H9 (cell line): ENCODE measurements around the gene TMEM217. TPM values are rescaled to one million over a fixed set of nuclear protein-coding genes. Genes with fewer than 3 reads are reported as not detected.

Source experiments
- DNase-seq: peaks from one replicate; pipeline ENCODE4 v3.0.0-alpha.2; 2017
- H2AFZ ChIP-seq: one replicate; pipeline ENCODE4 v1.6.1; 2013; ENCODE audit warnings: mild to moderate bottlenecking, low read length, control low read depth, moderate library complexity
- H2AK5ac ChIP-seq: 2 replicates; pipeline ENCODE4 v1.6.1; 2013; ENCODE audit warnings: low read length, control low read depth, mixed read lengths; ENCODE audit not compliant: insufficient read length
- H2BK120ac ChIP-seq: one replicate; pipeline ENCODE4 v1.6.1; 2013; ENCODE audit warnings: low read depth, mild to moderate bottlenecking, low read length, control low read depth, inconsistent platforms; ENCODE audit not compliant: poor library complexity, severe bottlenecking
- H2BK12ac ChIP-seq: 2 replicates; pipeline ENCODE4 v1.6.1; 2013; ENCODE audit warnings: low read length, control low read depth, mixed read lengths, low read depth; ENCODE audit not compliant: insufficient read length
- H2BK15ac ChIP-seq: 2 replicates; pipeline ENCODE4 v1.6.1; 2013; ENCODE audit warnings: low read depth, low read length, control low read depth
- H2BK20ac ChIP-seq: one replicate; pipeline ENCODE4 v1.6.1; 2013; ENCODE audit warnings: low read depth, mild to moderate bottlenecking, low read length, control low read depth, inconsistent platforms; ENCODE audit not compliant: poor library complexity, severe bottlenecking
- H2BK5ac ChIP-seq: 2 replicates; pipeline ENCODE4 v1.6.1; 2013; ENCODE audit warnings: low read length, control low read depth, mixed read lengths; ENCODE audit not compliant: insufficient read length
- H3K14ac ChIP-seq: 2 replicates; pipeline ENCODE4 v1.6.1; 2013; ENCODE audit warnings: low read length, control low read depth; ENCODE audit not compliant: insufficient read depth
- H3K18ac ChIP-seq: 2 replicates; pipeline ENCODE4 v1.6.1; 2013; ENCODE audit warnings: low read depth, mild to moderate bottlenecking, mixed read lengths, low read length, control low read depth; ENCODE audit not compliant: insufficient read length
- H3K23ac ChIP-seq: 2 replicates; pipeline ENCODE4 v1.6.1; 2013; ENCODE audit warnings: low read length, control low read depth, mixed read lengths, low read depth; ENCODE audit not compliant: insufficient read length
- H3K23me2 ChIP-seq: 2 replicates; pipeline ENCODE4 v1.6.1; 2013; ENCODE audit warnings: low read depth, mild to moderate bottlenecking, mixed read lengths, low read length, control low read depth; ENCODE audit not compliant: insufficient read length, poor library complexity, severe bottlenecking
- H3K27ac ChIP-seq: 2 replicates; pipeline ENCODE4 v1.5.1; 2013; ENCODE audit warnings: low read length, control low read depth, mixed read lengths, low read depth; ENCODE audit not compliant: insufficient read length
- H3K27me3 ChIP-seq: 2 replicates; pipeline ENCODE4 v1.6.1; 2013; ENCODE audit warnings: low read length, control low read depth, inconsistent platforms; ENCODE audit not compliant: insufficient read depth
- H3K4ac ChIP-seq: 2 replicates; pipeline ENCODE4 v1.6.1; 2013; ENCODE audit warnings: low read depth, mild to moderate bottlenecking, control low read depth, inconsistent platforms, low read length, moderate library complexity
- H3K4me1 ChIP-seq: 2 replicates; pipeline ENCODE4 v1.6.1; 2013; ENCODE audit warnings: low read length, control low read depth, inconsistent platforms; ENCODE audit not compliant: insufficient read depth
- H3K4me2 ChIP-seq: 2 replicates; pipeline ENCODE4 v1.6.1; 2013; ENCODE audit warnings: low read length, control low read depth, mixed read lengths; ENCODE audit not compliant: insufficient read length, insufficient read depth
- H3K56ac ChIP-seq: 2 replicates; pipeline ENCODE4 v1.6.1; 2013; ENCODE audit warnings: low read depth, mild to moderate bottlenecking, mixed read lengths, low read length, control low read depth; ENCODE audit not compliant: insufficient read length
- H3K79me1 ChIP-seq: 2 replicates; pipeline ENCODE4 v1.6.1; 2013; ENCODE audit warnings: low read depth, mild to moderate bottlenecking, moderate library complexity, low read length, control low read depth, inconsistent platforms; ENCODE audit not compliant: insufficient read depth, poor library complexity, severe bottlenecking
- H3K79me2 ChIP-seq: 2 replicates; pipeline ENCODE4 v1.6.1; 2013; ENCODE audit warnings: low read length, control low read depth, inconsistent platforms; ENCODE audit not compliant: insufficient read depth
- H3K9ac ChIP-seq: 2 replicates; pipeline ENCODE4 v1.6.1; 2013; ENCODE audit warnings: low read length, control low read depth, mixed read lengths; ENCODE audit not compliant: insufficient read length; ENCODE audit errors: extremely low read depth
- H3K9me3 ChIP-seq: one replicate; pipeline ENCODE4 v1.6.1; 2013; ENCODE audit warnings: low read depth, low read length, inconsistent platforms; ENCODE audit not compliant: control insufficient read depth
- H3T11ph ChIP-seq: one replicate; pipeline ENCODE4 v1.6.1; 2013; ENCODE audit warnings: mild to moderate bottlenecking, low read length, control low read depth, inconsistent platforms
- H4K20me1 ChIP-seq: one replicate; pipeline ENCODE4 v1.6.1; 2013; ENCODE audit not compliant: control insufficient read depth, insufficient read length, insufficient read depth
- H4K5ac ChIP-seq: 2 replicates; pipeline ENCODE4 v1.6.1; 2013; ENCODE audit warnings: low read depth, mild to moderate bottlenecking, mixed read lengths, low read length, control low read depth; ENCODE audit not compliant: insufficient read length
- H4K8ac ChIP-seq: replicated peaks from 2 replicates; pipeline ENCODE4 v1.6.1; 2013; ENCODE audit warnings: low read length, control low read depth, mixed read lengths, low read depth; ENCODE audit not compliant: insufficient read length
- H4K91ac ChIP-seq: 2 replicates; pipeline ENCODE4 v1.6.1; 2013; ENCODE audit warnings: low read depth, mild to moderate bottlenecking, moderate library complexity, mixed read lengths, low read length, control low read depth; ENCODE audit not compliant: insufficient read length
- H3K27ac Mint-ChIP-seq, 3 experiments: 2 replicates in 2 of 3; 3 replicates in 1 of 3; pipeline ENCODE4 v1.8.0; 2020 to 2021; ENCODE audit warnings: mixed read lengths in 3 of 3, mild to moderate bottlenecking in 1 of 3, moderate library complexity in 1 of 3
- H3K27me3 Mint-ChIP-seq: 2 replicates; pipeline ENCODE4 v1.8.0; 2021; ENCODE audit warnings: low read depth, mild to moderate bottlenecking, moderate library complexity, mixed read lengths
- H3K36me3 Mint-ChIP-seq, 3 experiments: 2 replicates in 2 of 3; 3 replicates in 1 of 3; pipeline ENCODE4 v1.8.0; 2020 to 2021; ENCODE audit warnings: low read depth in 3 of 3, mixed read lengths in 3 of 3; ENCODE audit not compliant: insufficient read depth in 1 of 3
- H3K4me1 Mint-ChIP-seq, 2 experiments: 2 replicates each; pipeline ENCODE4 v1.8.0; 2020; ENCODE audit warnings: mixed read lengths in 2 of 2
- H3K4me3 Mint-ChIP-seq, 2 experiments: 2 replicates in 1 of 2; 3 replicates in 1 of 2; pipeline ENCODE4 v1.8.0; 2020 to 2021; ENCODE audit warnings: mild to moderate bottlenecking in 2 of 2, mixed read lengths in 2 of 2, moderate library complexity in 1 of 2
- H3K9me3 Mint-ChIP-seq, 2 experiments: 2 replicates in 1 of 2; 3 replicates in 1 of 2; pipeline ENCODE4 v1.8.0; 2020; ENCODE audit warnings: mild to moderate bottlenecking in 2 of 2, mixed read lengths in 2 of 2, moderate library complexity in 1 of 2
- total RNA-seq: library from RNA; stranded (reverse); gene quantifications from 2 replicates; pipeline ENCODE4 v1.2.1, GENCODE V29; 2021
- TF ChIP-seq, protein P1 (sequence below): fragments of 200-600 bp; sonication (generic); conservative IDR thresholded peaks from 3 replicates; pipeline ENCODE4 v1.8.0; 2021; ENCODE audit warnings: antibody characterized with exemption, mild to moderate bottlenecking

Gene TMEM217
- total RNA-seq, 1 experiment from 2014 or later, result 1.1 TPM

GRCh38 chr6:37237789-37238188 lies 20.2 kb downstream of the TMEM217 start:
- Histone ChIP-seq H3K23me2 (no peaks in the 10 kb centered on the region), H4K8ac (no peak overlapping the region), H3K27ac (no peak overlapping the region), H3K79me2 (no peaks in the 10 kb centered on the region), H3K56ac (no peak overlapping the region), H4K20me1 (no peaks in the 10 kb centered on the region), H2BK12ac (no peak overlapping the region), H3K79me1 (no peaks in the 10 kb centered on the region), H3K27me3 (no peaks in the 10 kb centered on the region), H3K9ac (no peak overlapping the region), H2BK20ac (no peak overlapping the region), H3K23ac (no peak overlapping the region), H3K4me1 (no peaks in the 10 kb centered on the region), H2BK15ac (no peak overlapping the region), H2BK120ac (no peak overlapping the region), H3K9me3 (no peaks in the 10 kb centered on the region), H4K91ac (no peak overlapping the region), H3K4me2 (no peak overlapping the region), H4K5ac (no peak overlapping the region), H3T11ph (no peak overlapping the region), H2BK5ac (no peak overlapping the region), H3K4ac (no peak overlapping the region), H2AK5ac (no peak overlapping the region), H2AFZ (no peak overlapping the region), H3K18ac (no peak overlapping the region), H3K14ac (no peak overlapping the region)
- no peak overlapping the region for H3K27ac Mint-ChIP-seq
- TF ChIP-seq, protein P1, sequence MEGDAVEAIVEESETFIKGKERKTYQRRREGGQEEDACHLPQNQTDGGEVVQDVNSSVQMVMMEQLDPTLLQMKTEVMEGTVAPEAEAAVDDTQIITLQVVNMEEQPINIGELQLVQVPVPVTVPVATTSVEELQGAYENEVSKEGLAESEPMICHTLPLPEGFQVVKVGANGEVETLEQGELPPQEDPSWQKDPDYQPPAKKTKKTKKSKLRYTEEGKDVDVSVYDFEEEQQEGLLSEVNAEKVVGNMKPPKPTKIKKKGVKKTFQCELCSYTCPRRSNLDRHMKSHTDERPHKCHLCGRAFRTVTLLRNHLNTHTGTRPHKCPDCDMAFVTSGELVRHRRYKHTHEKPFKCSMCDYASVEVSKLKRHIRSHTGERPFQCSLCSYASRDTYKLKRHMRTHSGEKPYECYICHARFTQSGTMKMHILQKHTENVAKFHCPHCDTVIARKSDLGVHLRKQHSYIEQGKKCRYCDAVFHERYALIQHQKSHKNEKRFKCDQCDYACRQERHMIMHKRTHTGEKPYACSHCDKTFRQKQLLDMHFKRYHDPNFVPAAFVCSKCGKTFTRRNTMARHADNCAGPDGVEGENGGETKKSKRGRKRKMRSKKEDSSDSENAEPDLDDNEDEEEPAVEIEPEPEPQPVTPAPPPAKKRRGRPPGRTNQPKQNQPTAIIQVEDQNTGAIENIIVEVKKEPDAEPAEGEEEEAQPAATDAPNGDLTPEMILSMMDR, result no peak
- H3K36me3 Mint-ChIP-seq, result no peaks in the 10 kb centered on the region
- no peak overlapping the region for H3K4me3 Mint-ChIP-seq
- DNase-seq, result no peak
- no peaks in the 10 kb centered on the region; the same call in 1 of the 2 replicates for H3K27me3 Mint-ChIP-seq
- H3K9me3 Mint-ChIP-seq, result no peaks in the 10 kb centered on the region
- peaks cover 3 to 8% of the 10 kb centered on the region in 2 experiments; a peak in 3 of 4 replicates for H3K4me1 Mint-ChIP-seq
